CD4-positive, alpha-beta T cell treated with Interleukin-6 at 100 ng/mL for 8 hours (primary cell): Measurements from ENCODE around the gene KRTAP9-8.
"Not testable (repeated sequence)": the region's sequence is repeated elsewhere in the genome, so short reads cannot be mapped to it uniquely, and the experiment has no call there.

Experiments used
- DNase-seq: peaks from one replicate; pipeline ENCODE4 v3.0.0-alpha.2; 2020; ENCODE audit warnings: mixed read lengths, low spot score

KRTAP9-8 gene, protein sequence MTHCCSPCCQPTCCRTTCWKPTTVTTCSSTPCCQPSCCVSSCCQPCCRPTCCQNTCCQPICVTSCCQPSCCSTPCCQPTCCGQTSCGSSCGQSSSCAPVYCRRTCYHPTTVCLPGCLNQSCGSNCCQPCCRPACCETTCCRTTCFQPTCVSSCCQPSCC

GRCh38 chr17:41237949-41238437 lies at the start of gene KRTAP9-8:
Gene KRTAP9-8 (plus strand): TSS chr17:41237999. CDS start chr17:41238052, 53 bp downstream.
- DNase-seq: not testable (repeated sequence)

DNA sequence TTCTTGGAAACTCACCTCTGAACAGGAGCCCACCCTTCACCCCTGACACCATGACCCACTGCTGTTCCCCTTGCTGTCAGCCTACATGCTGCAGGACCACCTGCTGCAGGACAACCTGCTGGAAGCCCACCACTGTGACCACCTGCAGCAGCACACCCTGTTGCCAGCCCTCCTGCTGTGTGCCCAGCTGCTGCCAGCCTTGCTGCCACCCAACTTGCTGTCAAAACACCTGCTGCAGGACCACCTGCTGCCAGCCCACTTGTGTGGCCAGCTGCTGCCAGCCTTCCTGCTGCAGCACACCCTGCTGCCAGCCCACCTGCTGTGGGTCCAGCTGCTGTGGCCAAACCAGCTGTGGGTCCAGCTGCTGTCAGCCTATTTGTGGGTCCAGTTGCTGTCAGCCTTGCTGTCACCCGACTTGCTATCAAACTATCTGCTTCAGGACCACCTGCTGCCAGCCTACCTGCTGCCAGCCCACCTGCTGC lies 47.9 kb upstream of the KRTAP9-8 start, which contains the start of gene KRTAP9-1:
KRTAP9-1 (plus strand) TSS at position 51 of the 482 bp plus-strand sequence; CDS start at position 51, 0 bp downstream.
- DNase-seq: not testable (repeated sequence)

- no peak for DNase-seq
Observed at GRCh38 chr17:41190328-41190727, 47.5 kb upstream of the KRTAP9-8 start.

DNA sequence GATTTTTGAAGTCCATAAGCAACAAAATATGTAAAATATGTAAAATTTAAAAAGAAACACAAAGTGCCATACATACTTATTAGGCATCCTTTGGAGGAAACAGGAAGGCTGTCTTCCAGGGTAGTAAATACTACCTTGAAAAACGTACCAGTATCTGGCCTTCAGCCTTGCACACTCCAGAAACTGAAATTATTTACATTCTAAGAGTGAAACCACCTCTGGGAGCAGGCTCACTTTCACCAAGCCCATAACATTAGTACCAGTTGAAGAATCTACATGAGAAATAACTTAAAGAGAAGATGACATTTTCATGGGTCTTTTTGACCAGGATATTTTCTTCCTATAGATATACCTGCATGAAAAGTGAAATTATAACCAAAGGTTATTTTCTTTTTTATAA lies 41.7 kb upstream of the KRTAP9-8 start:
- DNase-seq: no peak

- DNase-seq: no peak
Observed at GRCh38 chr17:41199421-41200078, 38.2 kb upstream of the KRTAP9-8 start.

DNA sequence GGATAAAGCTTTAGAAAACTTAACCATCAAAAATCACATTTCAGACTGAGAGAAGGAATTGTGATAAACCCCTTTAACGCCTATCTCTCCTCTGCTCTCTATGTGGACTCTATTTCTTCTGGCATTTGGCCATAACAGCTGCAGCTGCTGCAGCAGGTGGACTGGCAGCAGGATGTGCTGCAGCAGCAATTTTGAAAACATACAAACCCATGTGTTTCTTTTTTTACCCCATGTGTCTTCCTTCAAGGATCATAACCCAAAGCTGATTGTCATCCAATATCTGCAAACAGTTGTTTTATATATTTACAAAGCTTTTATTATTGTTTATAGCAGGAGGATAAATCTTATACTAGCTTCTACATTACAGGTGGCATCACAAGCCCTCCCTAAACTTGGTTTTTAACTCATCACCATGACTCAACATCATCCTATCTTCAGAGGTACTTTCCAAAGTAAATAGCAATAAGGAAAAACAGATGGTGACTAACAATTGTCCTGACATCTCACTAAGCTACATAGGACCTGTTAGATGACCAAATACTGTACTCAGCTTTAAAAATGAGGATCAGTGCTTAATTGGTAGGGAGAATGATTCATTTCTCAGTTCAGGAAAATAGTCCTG lies 25.8 kb upstream of the KRTAP9-8 start:
- no peak for DNase-seq

- no peak for DNase-seq
Observed at GRCh38 chr17:41212524-41213169, 25.2 kb upstream of the KRTAP9-8 start.

- DNase-seq: no peak
Observed at GRCh38 chr17:41215681-41216080, 22.1 kb upstream of the KRTAP9-8 start.

DNA sequence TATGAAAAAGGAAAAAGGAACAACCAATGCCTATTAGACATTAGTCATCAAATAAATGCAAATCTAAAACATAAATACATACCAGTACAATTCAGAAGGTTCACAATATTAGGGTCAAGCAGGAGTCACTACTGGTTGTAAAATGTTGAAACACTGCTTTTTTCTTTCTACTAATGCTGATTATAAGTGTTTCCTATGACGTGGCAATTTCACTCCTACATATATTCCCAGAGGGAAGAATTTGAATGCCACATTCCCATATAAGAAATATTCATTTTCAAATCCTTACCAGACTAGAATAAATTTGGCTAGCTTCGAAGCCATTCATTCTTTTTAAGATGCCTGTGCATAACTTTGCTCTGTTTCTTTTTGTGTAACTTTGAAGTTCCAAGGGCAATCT lies 14.0 kb upstream of the KRTAP9-8 start:
- no peak for DNase-seq

GRCh38 chr17:41226051-41226450 lies 11.7 kb upstream of the KRTAP9-8 start:
- no peak for DNase-seq

GRCh38 chr17:41226598-41227095 lies 11.2 kb upstream of the KRTAP9-8 start, which contains the start of gene KRTAP9-2:
Gene KRTAP9-2 (plus strand): TSS chr17:41226648. CDS start chr17:41226655, 7 bp downstream.
- DNase-seq: not testable (repeated sequence)

DNA sequence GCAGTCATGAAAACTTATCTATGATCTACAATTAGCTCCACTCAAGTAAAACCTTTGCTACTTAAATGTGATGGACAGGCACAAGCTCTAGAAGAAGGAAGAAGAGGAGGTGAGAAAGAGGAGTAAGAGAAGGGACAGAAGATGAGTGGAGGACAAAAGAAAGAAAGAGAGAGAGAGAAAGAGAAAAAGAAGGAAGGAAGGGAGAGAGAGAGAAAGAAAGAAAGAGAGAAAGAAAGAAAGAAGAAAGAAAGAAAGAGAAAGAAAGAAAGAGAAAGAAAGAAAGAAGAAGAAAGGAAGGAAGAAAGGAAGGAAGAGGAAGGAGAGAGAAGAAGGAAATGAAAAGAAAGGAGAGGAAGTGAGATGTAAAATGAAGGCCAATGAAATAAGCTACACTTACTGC lies 7.7 kb upstream of the KRTAP9-8 start:
- DNase-seq: no peak

DNA sequence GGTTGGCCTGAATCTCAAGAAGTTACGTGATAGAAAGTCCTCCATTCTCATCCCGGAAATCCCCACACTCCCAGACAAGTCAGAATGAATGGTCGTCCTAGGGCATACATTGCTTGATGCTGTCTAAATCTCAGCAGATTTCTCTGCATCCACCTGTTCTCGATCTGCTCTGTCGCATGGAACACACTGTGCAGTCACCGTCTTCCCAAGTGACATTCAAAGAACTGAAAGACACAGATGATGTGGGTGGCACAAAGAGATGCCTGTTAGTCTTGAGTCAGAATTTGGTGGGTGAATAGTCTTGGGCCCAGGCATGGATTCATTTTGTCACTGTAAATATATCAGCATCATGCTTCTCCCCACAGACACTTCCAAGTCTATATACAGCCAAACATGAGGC lies 6.1 kb upstream of the KRTAP9-8 start:
- DNase-seq: no peak

- DNase-seq: not testable (repeated sequence)
Observed at GRCh38 chr17:41232399-41233105, 5.2 kb upstream of the KRTAP9-8 start, which contains the start of gene KRTAP9-3. Gene KRTAP9-3 (plus strand): TSS chr17:41232449. CDS start chr17:41232502, 53 bp downstream.

DNA sequence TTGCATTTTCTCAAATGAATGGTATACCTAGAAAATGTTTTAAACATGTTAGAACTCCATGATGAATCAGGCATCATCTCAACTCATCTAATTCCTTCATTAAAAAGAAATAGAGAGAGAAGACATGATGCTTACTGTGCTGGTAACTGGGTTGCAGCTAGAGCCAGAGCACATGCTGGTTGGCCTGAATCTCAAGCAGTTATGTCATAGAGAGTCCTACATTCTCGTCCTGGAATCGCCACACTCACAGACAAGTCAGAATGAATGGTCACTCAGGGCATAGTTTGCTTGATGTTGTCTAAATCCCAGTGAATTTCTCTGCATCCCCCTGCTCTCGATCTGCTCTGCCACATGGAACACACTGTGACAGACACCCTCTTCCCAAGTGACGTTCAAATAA lies 683 bp upstream of the KRTAP9-8 start:
- not testable (repeated sequence) for DNase-seq

DNA sequence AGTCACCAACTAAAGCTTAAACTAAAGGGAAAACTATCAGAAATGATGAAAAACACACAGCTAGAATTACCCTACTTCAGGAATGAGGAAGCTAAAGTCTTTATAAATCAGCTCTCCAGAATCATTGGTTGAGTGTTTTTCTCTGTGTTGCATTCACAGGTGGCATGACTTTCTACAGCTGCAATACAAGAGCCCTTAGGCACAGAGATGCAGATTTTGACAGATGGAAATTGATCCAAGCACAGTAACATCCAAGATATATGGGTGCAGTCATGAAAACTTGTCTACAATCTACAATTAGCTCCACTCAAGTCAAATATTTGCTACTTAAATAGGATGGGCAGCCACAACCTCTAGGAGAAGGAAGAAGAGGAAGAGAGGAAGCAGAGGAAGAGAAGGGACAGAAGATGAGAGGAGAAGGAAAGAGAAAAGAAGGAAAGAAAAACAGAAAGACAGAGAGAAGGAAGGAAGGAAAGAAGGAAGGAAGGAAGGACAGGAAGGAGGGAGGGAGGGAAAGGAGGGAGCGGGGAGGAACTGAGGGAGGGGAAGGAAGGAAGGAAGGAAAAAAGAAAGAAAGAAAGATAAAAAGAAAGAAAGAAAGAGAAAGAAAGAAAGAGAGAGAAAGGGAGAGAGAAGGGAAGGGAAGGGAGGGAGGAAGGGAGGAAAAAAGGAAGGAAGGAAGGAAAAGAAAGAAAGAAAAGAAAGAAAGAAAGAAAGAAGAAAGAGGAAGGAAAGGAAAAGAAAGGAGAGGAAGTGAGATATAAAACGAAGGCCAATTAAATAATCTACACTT lies 9.4 kb downstream of the KRTAP9-8 start:
- not testable (repeated sequence) for DNase-seq

DNA sequence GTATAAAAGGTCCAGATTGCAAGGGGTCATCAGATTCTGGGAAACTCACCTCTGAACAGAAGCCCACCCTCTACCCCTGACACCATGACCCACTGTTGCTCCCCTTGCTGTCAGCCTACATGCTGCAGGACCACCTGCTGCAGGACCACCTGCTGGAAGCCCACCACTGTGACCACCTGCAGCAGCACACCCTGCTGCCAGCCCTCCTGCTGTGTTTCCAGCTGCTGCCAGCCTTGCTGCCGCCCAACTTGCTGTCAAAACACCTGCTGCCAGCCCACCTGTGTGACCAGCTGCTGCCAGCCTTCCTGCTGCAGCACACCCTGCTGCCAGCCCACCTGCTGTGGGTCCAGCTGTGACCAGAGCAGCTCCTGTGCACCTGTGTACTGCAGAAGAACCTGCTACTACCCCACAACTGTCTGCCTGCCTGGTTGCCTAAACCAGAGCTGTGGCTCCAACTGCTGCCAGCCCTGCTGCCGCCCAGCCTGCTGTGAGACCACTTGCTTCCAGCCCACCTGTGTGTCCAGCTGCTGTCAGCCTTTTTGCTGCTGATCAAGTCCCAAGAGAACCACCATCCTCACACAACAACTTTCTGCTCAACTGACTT lies 11.9 kb downstream of the KRTAP9-8 start, which contains the start of gene KRTAP9-4:
KRTAP9-4 (plus strand) TSS at position 51 of the 604 bp plus-strand sequence; CDS start at position 85, 34 bp downstream.
- DNase-seq: not testable (repeated sequence)

- no peak for DNase-seq
Observed at GRCh38 chr17:41251261-41251660, 13.5 kb downstream of the KRTAP9-8 start.

DNA sequence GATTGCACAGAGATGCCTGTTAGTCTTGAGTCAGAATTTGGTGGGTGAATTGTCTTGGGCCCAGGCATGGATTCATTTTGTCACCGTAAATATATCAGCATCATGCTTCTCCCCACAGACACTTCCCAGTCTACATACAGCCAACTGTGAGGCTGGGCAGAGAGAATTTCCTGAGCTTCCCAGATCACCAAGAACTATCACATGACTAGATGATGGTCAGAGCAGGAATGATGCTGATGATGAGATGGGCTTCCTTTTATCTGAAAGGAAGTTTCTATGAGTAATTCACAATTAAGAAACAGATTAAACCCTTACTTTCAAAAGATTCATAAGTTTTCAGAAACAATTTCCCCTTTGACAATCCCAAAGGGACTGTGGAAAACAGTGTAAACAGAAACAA lies 17.1 kb downstream of the KRTAP9-8 start:
- DNase-seq: no peak
